ENCODE data around the gene RAMACL. TPM values are rescaled to one million over a fixed set of nuclear protein-coding genes. Genes with fewer than 3 reads are reported as not detected.
"Not testable (repeated sequence)": the region's sequence is repeated elsewhere in the genome, so short reads cannot be mapped to it uniquely, and the experiment has no call there.

The RAMACL gene
- total RNA-seq, 1 donor from 2014 or later, result not detected

- no peaks in the 10 kb centered on the region for H3K4me1 ChIP-seq
- no peaks in the 10 kb centered on the region for H3K9me3 ChIP-seq
- no peaks in the 10 kb centered on the region for H3K27me3 ChIP-seq
- H3K4me3 ChIP-seq, result no peak overlapping the region
- no peak for DNase-seq (ENCODE audit: low spot score in 2 of 2)
- TF ChIP-seq CTCF (IDR thresholded peaks at IDR 0.05), result no peak
- no peak overlapping the region for H3K27ac ChIP-seq
- intact Hi-C loops (cut with DNase I), result no loop called here
- peaks cover 0 to 5% of the 10 kb centered on the region in 2 donors for H3K36me3 ChIP-seq
Observed at GRCh38 chr6:166542580-166542912, 43.9 kb downstream of the RAMACL start.

GRCh38 chr6:166541876-166542579 lies 44.5 kb downstream of the RAMACL start:
- DNase-seq (ENCODE audit: low spot score in 2 of 2), result no peak
- intact Hi-C loops (cut with DNase I), result no loop called here
- H3K27ac ChIP-seq, result no peak overlapping the region
- H3K4me3 ChIP-seq, result no peak overlapping the region
- no peaks in the 10 kb centered on the region for H3K27me3 ChIP-seq
- no peak for TF ChIP-seq CTCF (IDR thresholded peaks at IDR 0.05)
- H3K9me3 ChIP-seq, result no peaks in the 10 kb centered on the region
- no peaks in the 10 kb centered on the region for H3K4me1 ChIP-seq
- peaks cover 0 to 7% of the 10 kb centered on the region in 2 donors for H3K36me3 ChIP-seq

GRCh38 chr6:166541366-166541765 lies 45.1 kb downstream of the RAMACL start:
- no peaks in the 10 kb centered on the region for H3K27me3 ChIP-seq
- no peaks in the 10 kb centered on the region for H3K9me3 ChIP-seq
- TF ChIP-seq CTCF (IDR thresholded peaks at IDR 0.05), result no peak
- H3K4me3 ChIP-seq, result no peak overlapping the region
- peaks cover 0 to 11% of the 10 kb centered on the region in 2 donors for H3K36me3 ChIP-seq
- no peak for DNase-seq (ENCODE audit: low spot score in 2 of 2)
- H3K27ac ChIP-seq, result no peak overlapping the region
- intact Hi-C loops (cut with DNase I), result no loop called here
- no peaks in the 10 kb centered on the region for H3K4me1 ChIP-seq

GRCh38 chr6:166540631-166541331 lies 45.7 kb downstream of the RAMACL start:
- Histone ChIP-seq H3K27ac (no peak overlapping the region), H3K27me3 (no peaks in the 10 kb centered on the region), H3K36me3 (peaks cover 0 to 17% of the 10 kb centered on the region in 2 donors), H3K9me3 (no peaks in the 10 kb centered on the region), H3K4me1 (no peaks in the 10 kb centered on the region), H3K4me3 (no peak overlapping the region)
- TF ChIP-seq CTCF (IDR thresholded peaks at IDR 0.05), result no peak
- intact Hi-C loops (cut with DNase I), result no loop called here
- no peak for DNase-seq (ENCODE audit: low spot score in 2 of 2)

- Histone ChIP-seq H3K4me3 (no peak overlapping the region), H3K27me3 (no peaks in the 10 kb centered on the region), H3K27ac (no peak overlapping the region), H3K9me3 (no peaks in the 10 kb centered on the region), H3K36me3 (peaks cover 0 to 29% of the 10 kb centered on the region in 2 donors), H3K4me1 (no peaks in the 10 kb centered on the region)
- intact Hi-C loops (cut with DNase I), result no loop called here
- no peak for TF ChIP-seq CTCF (IDR thresholded peaks at IDR 0.05)
- no peak for DNase-seq (ENCODE audit: low spot score in 2 of 2)
Observed at GRCh38 chr6:166539543-166539942, 46.9 kb downstream of the RAMACL start.

GRCh38 chr6:166539011-166539385 lies 47.5 kb downstream of the RAMACL start:
- DNase-seq (ENCODE audit: low spot score in 2 of 2); H3K9me3 ChIP-seq; H3K4me1 ChIP-seq; H3K27me3 ChIP-seq; H3K4me3 ChIP-seq; intact Hi-C loops (cut with DNase I); H3K27ac ChIP-seq: not testable (repeated sequence)
- peaks cover 0 to 29% of the 10 kb centered on the region in 2 donors for H3K36me3 ChIP-seq
